LNCAP (cell line): ENCODE data around the gene METTL6.

ENCODE experiments used
- TF ChIP-seq, protein P1 (sequence below): fragments of 450-650 bp; IDR thresholded peaks from 2 replicates; pipeline ENCODE4 v1.5.1; 2017; ENCODE audit warnings: mild to moderate bottlenecking

Gene METTL6

DNA sequence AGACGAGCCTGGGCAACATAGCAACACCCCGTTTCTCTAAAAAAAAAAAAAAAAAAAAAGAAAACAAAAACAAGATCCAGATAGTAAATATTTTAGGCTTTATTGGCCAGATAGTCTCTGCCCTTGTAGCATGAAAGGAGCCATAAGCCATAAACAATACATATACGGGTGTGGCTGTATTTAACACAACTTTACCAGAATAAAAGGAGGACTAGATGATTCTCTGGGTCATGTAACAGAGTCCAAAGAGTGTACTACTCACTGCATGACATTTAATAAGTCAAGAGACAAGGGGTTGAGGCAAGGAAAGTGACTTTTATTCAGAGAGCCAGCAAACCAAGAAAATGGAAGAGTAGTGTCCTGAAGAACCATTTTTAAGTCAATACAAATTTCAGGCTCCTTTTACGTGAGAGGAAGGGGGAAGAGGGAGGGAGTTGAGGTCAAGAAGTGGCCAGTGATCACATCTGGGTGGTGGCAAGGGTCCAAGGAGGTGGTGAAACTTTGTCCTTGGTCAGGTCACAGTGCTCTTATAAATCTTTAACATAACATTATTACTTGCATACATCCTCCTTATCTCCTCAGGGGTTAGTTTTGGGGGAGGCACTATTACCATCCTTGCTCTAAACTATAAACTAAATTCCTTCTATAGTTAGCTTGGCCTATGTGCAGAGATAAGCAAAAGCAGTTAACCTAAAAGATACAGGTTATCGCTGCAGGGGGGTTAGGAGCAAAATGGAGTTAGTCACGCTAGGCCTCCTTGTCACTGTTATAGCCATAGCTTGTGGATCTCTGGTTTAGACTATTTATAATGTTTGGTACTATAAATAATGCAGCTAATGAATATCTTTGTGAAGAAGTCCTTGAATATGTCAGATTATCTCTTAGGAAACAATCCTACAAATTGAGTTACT lies 46.1 kb downstream of the METTL6 start:
- TF ChIP-seq, protein P1, sequence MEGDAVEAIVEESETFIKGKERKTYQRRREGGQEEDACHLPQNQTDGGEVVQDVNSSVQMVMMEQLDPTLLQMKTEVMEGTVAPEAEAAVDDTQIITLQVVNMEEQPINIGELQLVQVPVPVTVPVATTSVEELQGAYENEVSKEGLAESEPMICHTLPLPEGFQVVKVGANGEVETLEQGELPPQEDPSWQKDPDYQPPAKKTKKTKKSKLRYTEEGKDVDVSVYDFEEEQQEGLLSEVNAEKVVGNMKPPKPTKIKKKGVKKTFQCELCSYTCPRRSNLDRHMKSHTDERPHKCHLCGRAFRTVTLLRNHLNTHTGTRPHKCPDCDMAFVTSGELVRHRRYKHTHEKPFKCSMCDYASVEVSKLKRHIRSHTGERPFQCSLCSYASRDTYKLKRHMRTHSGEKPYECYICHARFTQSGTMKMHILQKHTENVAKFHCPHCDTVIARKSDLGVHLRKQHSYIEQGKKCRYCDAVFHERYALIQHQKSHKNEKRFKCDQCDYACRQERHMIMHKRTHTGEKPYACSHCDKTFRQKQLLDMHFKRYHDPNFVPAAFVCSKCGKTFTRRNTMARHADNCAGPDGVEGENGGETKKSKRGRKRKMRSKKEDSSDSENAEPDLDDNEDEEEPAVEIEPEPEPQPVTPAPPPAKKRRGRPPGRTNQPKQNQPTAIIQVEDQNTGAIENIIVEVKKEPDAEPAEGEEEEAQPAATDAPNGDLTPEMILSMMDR: no peak

DNA sequence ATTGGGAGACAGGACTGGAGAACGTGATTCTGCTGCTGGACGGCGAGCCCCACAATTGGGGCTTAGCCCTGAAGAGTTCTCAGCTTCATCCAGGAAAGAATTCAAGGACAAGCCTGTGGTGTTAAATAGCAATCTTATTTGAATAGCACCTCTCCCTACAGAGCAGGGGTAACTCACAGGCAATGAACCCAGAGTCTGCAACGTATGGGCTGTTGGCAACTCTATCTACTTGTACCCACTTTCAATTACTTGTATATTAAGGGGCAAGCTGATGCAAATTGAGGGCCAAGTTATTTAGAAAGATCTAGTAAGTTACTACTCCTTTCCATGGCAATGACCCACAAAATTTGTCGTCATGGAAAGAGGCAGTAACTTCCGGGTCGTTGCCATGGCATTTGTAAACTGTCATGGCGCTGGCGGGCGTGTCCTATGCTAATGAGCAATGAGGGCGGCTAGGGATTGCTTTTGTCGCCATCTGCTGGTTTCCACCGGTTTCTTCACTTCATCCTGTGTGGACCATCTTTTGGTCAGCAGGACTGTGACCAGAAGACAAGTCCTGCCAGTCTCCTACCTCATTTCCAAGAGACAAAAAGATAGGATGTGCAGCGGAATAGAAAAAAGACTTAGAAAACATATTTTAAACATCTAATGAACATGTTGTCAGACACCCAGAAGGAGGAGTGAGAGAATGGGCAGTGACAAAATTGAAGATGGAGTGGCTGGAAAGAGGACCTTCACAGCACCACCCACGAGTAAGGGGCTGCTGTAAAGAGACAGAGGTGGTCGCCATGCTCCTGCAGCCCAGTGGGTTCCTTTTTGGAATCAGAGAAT lies 49.2 kb downstream of the METTL6 start:
- TF ChIP-seq, protein P1: peak; percentile 78

DNA sequence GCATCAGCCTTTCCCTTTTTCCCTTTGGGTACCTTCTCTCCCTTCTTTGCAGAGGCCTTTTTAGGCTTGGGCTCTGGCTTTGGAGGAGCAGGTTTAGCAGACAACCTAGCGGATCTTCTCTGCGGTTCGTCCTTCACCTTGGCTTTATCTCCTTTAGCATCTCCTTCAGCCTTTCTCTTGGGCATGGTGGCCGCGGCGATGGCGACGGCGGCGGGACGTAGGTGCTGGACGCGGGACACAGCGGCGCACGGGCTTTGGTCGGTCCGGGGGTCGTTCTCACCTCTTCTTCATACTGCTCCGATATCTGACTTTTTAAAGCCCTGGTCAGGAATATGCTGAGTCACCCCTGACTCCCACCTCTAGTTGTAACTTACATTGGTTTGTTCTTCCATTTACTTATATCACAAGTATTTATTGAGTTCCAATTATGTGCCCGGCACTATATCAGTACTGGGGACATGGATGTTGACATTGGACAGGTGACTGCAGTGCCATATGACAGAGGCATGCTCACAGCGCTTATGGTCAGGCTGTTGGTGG lies 51.8 kb downstream of the METTL6 start:
- TF ChIP-seq, protein P1: no peak

DNA sequence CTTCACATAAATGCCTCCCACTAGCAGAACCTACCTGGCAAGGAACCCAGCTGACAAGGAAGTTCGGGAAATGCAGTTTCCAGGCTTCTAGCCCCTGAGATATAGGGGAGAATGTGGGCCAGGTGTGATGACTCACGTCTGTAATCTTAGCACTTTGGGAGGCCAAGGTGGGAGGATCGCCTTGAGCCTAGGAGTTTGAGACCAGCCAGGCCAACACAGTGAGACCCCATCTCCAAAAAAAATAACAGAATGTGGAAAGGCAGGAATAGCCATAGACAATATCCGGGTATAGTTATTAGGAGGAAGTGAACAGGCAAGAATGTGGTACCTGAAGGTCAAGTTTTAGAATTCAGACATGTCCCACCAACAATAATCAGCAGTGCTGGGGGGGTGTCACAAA lies 54.4 kb downstream of the METTL6 start:
- TF ChIP-seq, protein P1: no peak

DNA sequence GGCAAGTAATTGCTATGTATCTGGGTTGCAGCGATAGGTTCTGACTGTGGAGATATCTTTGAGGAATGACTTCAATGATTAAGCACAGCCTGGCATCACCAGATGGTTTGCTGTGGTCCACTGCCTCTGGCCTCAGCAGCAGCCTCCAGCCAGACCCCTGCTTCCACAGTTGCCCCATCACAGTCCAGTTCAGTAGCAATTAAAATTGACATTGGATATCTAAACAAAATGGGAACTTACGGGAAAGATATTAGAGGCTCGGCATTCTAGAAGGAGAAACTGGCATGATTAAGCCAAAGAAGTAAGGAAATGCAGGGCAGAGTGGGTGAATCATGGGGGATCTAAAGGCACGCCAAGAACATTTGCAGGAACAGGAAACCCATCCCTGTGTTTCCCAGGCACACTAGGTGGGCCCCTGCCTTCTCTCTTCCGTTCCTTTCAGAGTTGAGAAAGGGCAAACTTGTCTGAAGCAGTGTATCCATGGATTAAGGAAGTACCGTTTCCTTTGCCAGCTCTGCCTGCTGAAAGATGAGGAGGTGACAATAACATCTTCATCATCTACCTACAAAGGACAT lies 58.7 kb downstream of the METTL6 start:
- TF ChIP-seq, protein P1: no peak

DNA sequence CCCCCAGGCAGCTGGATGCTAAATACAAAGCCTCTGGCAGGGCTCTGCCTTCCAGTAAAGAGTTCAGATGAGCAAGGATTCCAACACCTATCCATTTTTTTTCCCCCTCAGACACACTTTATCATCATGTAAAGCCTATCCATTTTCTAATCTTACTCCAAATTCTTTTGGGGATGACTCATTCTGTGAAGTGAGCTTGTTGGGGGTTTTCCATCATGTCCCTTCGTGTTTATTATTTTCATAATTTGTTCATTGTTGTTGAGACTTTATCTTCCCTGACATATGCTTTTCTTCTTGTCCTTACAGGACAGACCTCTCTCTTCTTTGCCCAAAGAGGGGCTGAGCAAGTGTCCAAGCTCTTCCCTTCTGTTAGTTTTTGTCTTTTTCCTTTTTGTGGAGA lies 60.3 kb downstream of the METTL6 start:
- TF ChIP-seq, protein P1: no peak

DNA sequence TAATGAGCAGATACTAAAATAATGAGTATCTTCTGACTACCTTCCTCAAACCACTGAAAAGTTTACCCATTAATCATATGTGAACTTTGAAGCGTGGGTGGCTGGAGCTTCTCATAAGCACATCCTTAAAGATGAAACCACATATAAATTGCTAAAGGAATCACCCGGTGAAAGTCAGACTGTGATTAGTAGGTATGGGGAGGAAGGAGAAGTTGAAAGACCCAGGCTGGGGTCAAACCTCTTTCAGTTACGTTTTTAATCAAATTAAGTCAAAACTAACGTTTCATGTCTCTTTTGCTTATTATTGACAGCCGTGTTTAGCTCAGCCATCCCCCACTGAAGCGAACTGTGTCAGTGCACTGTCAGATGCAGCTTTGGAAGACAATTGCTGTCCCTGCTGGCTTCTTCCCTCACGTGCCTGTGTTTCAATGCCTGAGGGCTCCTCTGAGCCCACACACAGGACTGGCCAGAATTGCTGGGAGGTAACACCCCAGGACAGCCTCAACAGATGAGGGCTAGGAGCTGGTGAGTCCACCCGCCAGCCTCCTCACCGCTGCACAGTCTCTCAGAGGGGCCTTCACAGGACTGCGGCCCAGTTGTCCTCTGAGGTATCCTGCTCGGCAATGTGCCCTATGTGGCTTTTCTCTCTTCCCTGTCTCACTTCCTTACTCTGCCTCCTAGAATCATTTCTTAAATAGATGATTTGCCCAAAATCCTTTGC lies 65.7 kb downstream of the METTL6 start:
- TF ChIP-seq, protein P1: no peak
